Tibial nerve (tissue), 3 donors: ENCODE data around the gene TIAM1.

Source experiments
- CTCF ChIP-seq, 5 experiments: fragments of 200-600 bp in 3 of 5; fragments of 450-650 bp in 2 of 5; sonication (generic) in 3 of 5; IDR thresholded peaks; one replicate each; pipeline ENCODE4 v1.5.1; 2016 to 2019; ENCODE audit warnings: antibody characterized with exemption in 5 of 5, mild to moderate bottlenecking in 3 of 5, moderate library complexity in 2 of 5
- POLR2A ChIP-seq, 2 donors: fragments of 450-650 bp; IDR thresholded peaks; one replicate each; pipeline ENCODE4 v1.6.1; 2017; ENCODE audit warnings: antibody characterized with exemption in 2 of 2, mild to moderate bottlenecking in 2 of 2, moderate library complexity in 2 of 2

DNA sequence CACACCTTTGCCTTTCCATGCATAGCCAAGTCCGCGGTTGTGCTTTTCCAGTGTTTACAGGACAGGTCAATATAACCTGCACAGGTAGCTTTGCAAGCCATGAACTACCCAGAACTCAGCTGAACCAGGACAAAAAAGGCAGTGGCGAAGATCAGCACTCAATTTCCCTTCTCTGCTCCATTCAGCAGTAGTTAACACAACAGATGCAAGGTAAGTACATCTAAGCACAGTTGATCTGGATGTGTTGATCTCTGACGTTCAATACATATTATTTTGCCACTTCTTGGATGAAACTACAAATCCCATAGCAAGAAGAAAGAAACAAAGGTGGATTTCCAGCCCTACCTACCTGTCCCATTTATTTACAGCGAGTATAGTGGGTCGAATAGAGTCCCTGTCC lies 159.2 kb downstream of the TIAM1 start:
- TF ChIP-seq POLR2A (IDR thresholded peaks at IDR 0.05): no peak
- no peak for TF ChIP-seq CTCF (IDR thresholded peaks at IDR 0.05)
